ENCODE data around the gene NR1D2. TPM values are rescaled to one million over a fixed set of nuclear protein-coding genes. Genes with fewer than 3 reads are reported as not detected.

Gene NR1D2
- total RNA-seq, 1 experiment from 2014 or later, result 24.0 TPM

GRCh38 chr3:23991306-23991682 lies 46.2 kb downstream of the NR1D2 start:
- H3K79me2 ChIP-seq (ENCODE audit: insufficient read depth, low read length), result no peaks in the 10 kb centered on the region
- no peak overlapping the region for H4K5ac ChIP-seq (ENCODE audit: insufficient read length, low read depth, low read length)
- no peak overlapping the region for H4K91ac ChIP-seq (ENCODE audit: insufficient read length, low read depth, low read length)
- no peak overlapping the region for H3T11ph ChIP-seq (ENCODE audit: low read length)
- H3K9me3 Mint-ChIP-seq, result no peaks in the 10 kb centered on the region
- no peaks in the 10 kb centered on the region for H3K79me1 ChIP-seq (ENCODE audit: insufficient read depth, low read depth, low read length, poor library complexity, severe bottlenecking)
- no peak overlapping the region for H2AFZ ChIP-seq (ENCODE audit: low read length)
- H2BK20ac ChIP-seq (ENCODE audit: low read depth, low read length, poor library complexity, severe bottlenecking), result no peak overlapping the region
- H2BK120ac ChIP-seq (ENCODE audit: low read depth, low read length, poor library complexity, severe bottlenecking), result no peak overlapping the region
- WGBS (ENCODE audit: extremely low coverage, insufficient read length, low lambda C conversion rate), result no CpG with 5 or more reads among the region's 3 CpGs
- H3K27ac Mint-ChIP-seq, result 0 out of 7 replicates have a peak overlapping the region, but pooled peaks of 1 of the 3 experiments have one; percentile 35
- H4K8ac ChIP-seq (replicated peaks; ENCODE audit: insufficient read length, low read depth, low read length), result no peak overlapping the region
- H3K36me3 Mint-ChIP-seq (ENCODE audit: insufficient read depth in 1 of 3, low read depth in 3 of 3), result no peaks in the 10 kb centered on the region; a peak in 1 of 7 replicates
- H2BK12ac ChIP-seq (ENCODE audit: insufficient read length, low read depth, low read length), result no peak overlapping the region
- H3K4me1 Mint-ChIP-seq, result peaks cover 7% of the 10 kb centered on the region in 2 experiments; a peak in 3 of 4 replicates
- DNase-seq, result no peak
- no peak overlapping the region for H3K4me2 ChIP-seq (ENCODE audit: insufficient read depth, insufficient read length, low read length)
- H3K9me3 ChIP-seq (ENCODE audit: control insufficient read depth, low read depth, low read length), result no peaks in the 10 kb centered on the region
- no peak overlapping the region for H3K18ac ChIP-seq (ENCODE audit: insufficient read length, low read depth, low read length)
- H3K4me1 ChIP-seq (ENCODE audit: insufficient read depth, low read length), result no peaks in the 10 kb centered on the region; the same call in 1 of the 2 replicates
- no peak overlapping the region for H3K4ac ChIP-seq (ENCODE audit: low read depth, low read length)
- no peak overlapping the region for H3K14ac ChIP-seq (ENCODE audit: insufficient read depth, low read length)
- no peaks in the 10 kb centered on the region for H3K23me2 ChIP-seq (ENCODE audit: insufficient read length, low read depth, low read length, poor library complexity, severe bottlenecking)
- no peak overlapping the region for H2BK15ac ChIP-seq (ENCODE audit: low read depth, low read length)
- H3K27ac ChIP-seq (ENCODE audit: insufficient read length, low read depth, low read length), result no peak overlapping the region
- no peak overlapping the region for H3K9ac ChIP-seq (ENCODE audit: extremely low read depth, insufficient read length, low read length)
- H4K20me1 ChIP-seq (ENCODE audit: control insufficient read depth, insufficient read depth, insufficient read length), result no peaks in the 10 kb centered on the region
- H3K4me3 Mint-ChIP-seq, result no peak overlapping the region
- no peak overlapping the region for H3K23ac ChIP-seq (ENCODE audit: insufficient read length, low read depth, low read length)
- no peaks in the 10 kb centered on the region for H3K27me3 ChIP-seq (ENCODE audit: insufficient read depth, low read length)
- no peak overlapping the region for H2AK5ac ChIP-seq (ENCODE audit: insufficient read length, low read length)
- no peak overlapping the region for H2BK5ac ChIP-seq (ENCODE audit: insufficient read length, low read length)
- no peak overlapping the region for H3K56ac ChIP-seq (ENCODE audit: insufficient read length, low read depth, low read length)
- no peaks in the 10 kb centered on the region; the same call in 1 of the 2 replicates for H3K27me3 Mint-ChIP-seq (ENCODE audit: low read depth)
- TF ChIP-seq CTCF (conservative IDR thresholded peaks at IDR 0.05), result no peak
